ENCODE results near the gene LARP6.
"Not testable (repeated sequence)": the region's sequence is repeated elsewhere in the genome, so short reads cannot be mapped to it uniquely, and the experiment has no call there.

LARP6 gene

DNA sequence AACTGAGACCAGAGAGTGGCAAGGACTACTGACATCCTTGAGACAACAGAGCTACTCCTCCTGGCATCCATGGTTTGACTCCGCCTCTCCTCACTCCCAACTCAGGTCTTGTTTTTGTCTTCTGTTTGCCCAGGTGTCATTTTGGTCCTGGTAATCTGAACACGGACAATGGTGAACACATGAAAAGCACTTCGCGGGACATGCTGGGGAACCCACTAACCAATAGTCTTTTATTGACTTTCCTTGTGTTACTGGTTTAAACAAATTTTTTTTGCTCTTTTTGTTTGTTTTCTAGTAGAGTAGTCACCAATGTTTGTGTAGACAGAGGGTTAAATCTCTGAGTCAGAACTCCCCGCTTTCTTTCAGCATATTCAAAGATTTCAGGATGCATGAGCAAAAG is 38.4 kb downstream of the LARP6 start:
- no peak overlapping the region for H3K27ac ChIP-seq
- TF ChIP-seq ZFX (IDR thresholded peaks at IDR 0.05; ENCODE audit: borderline replicate concordance), result no peak
- TF ChIP-seq, protein P1, sequence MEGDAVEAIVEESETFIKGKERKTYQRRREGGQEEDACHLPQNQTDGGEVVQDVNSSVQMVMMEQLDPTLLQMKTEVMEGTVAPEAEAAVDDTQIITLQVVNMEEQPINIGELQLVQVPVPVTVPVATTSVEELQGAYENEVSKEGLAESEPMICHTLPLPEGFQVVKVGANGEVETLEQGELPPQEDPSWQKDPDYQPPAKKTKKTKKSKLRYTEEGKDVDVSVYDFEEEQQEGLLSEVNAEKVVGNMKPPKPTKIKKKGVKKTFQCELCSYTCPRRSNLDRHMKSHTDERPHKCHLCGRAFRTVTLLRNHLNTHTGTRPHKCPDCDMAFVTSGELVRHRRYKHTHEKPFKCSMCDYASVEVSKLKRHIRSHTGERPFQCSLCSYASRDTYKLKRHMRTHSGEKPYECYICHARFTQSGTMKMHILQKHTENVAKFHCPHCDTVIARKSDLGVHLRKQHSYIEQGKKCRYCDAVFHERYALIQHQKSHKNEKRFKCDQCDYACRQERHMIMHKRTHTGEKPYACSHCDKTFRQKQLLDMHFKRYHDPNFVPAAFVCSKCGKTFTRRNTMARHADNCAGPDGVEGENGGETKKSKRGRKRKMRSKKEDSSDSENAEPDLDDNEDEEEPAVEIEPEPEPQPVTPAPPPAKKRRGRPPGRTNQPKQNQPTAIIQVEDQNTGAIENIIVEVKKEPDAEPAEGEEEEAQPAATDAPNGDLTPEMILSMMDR (IDR thresholded peaks at IDR 0.05), result no peak

- H3K27ac ChIP-seq, result not testable (repeated sequence)
Measured at GRCh38 chr15:70815011-70815410, 38.9 kb downstream of the LARP6 start.

GRCh38 chr15:70812827-70813364 is 41.1 kb downstream of the LARP6 start:
- TF ChIP-seq ZFX (IDR thresholded peaks at IDR 0.05; ENCODE audit: borderline replicate concordance), result no peak
- TF ChIP-seq, protein P1 (IDR thresholded peaks at IDR 0.05), result no peak
- H3K27ac ChIP-seq, result no peak overlapping the region

DNA sequence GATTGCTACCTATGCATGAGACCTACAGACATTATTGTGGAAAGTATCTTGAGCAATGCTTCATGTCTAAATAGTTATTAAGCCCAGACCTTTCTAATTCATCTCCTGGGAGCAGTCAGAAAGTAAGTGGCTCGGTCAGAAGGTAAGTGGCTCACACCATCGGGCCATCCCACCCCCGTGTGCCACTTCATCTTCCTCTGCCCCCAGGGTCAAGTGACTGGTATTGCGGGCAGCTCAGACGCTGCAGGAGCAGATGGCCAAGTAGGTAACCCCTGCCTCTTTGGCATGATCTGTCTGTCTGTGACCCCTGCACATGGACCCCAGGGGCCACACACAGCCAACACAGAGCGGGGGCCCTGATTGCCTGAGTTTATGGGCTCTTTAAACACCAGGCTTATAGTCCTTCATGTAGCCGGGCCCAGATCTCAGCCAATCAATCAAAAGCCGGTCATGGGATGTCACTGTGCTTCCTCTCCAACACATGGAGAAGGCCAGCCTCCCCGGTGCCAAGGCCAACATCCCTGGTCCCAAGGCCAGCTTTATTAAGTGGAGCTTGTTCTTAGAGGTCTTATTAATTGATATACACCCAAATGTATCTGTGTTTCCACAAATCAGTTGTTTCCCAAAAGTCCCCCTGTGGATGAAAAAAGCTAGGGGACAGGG is 42.9 kb downstream of the LARP6 start:
- no peak for TF ChIP-seq ZFX (IDR thresholded peaks at IDR 0.05; ENCODE audit: borderline replicate concordance)
- TF ChIP-seq, protein P1 (IDR thresholded peaks at IDR 0.05), result no peak
- H3K27ac ChIP-seq, result no peak overlapping the region

DNA sequence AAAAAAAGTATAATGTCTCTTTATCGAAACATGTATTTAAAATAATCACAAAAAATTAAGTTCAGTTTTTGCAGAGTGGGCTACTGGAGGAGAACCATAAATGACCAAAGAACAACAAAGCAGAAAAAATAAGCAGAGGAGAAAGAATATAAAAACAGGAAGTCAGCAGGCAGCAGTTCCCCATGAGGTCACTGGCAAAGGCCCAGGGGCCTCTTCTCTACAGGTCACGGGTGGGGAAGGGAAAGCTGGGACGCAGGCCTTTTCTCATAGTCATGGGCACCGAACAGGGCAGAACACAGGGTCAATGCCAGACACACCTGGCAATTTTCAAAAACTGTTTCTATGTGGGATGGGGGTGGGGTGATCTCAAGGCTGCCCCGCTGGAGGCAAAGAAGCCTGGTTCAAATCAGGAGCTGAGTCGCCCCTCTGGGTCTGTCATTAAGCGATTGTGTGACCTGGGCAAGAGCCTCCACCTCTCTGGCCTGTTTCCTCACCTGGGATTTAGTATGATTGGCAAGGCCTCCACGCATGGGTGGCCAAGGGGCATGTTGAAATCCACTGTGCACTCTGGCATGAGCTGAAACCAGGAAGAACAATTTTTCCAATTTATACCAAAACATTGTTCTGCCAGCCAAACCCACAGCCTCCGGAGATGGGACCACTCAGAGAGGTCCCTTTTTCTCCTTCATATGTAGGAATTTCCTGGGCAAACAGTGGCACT is 46.8 kb downstream of the LARP6 start:
- no peak for TF ChIP-seq ZFX (IDR thresholded peaks at IDR 0.05; ENCODE audit: borderline replicate concordance)
- TF ChIP-seq, protein P1 (IDR thresholded peaks at IDR 0.05), result no peak
- no peak overlapping the region for H3K27ac ChIP-seq

GRCh38 chr15:70804388-70804787 is 49.6 kb downstream of the LARP6 start:
- H3K27ac ChIP-seq, result not testable (repeated sequence)

DNA sequence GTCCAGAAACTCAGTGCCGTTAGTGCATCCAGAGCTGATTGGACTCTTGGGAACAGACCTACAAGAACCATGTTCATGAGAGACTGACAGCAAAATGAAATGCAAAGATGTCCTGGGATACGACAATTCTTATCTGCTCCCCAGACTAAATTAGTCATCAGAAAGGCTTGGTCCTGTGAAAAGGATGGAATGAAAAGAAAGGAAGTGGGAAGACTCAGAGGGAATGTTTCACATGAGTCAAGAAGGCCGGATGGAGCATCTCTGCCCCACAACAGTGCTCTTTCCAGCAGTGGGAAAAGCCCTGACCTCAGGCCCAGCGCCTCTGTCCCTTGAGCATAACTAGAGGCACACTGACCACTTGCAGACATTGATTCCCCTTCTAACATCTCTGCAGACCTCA is 51.3 kb downstream of the LARP6 start:
- TF ChIP-seq, protein P1 (IDR thresholded peaks at IDR 0.05), result no peak
- TF ChIP-seq ZFX (IDR thresholded peaks at IDR 0.05; ENCODE audit: borderline replicate concordance), result no peak
- no peak overlapping the region for H3K27ac ChIP-seq

- H3K27ac ChIP-seq, result no peak overlapping the region
- TF ChIP-seq ZFX (IDR thresholded peaks at IDR 0.05; ENCODE audit: borderline replicate concordance), result no peak
- TF ChIP-seq, protein P1 (IDR thresholded peaks at IDR 0.05), result no peak
Measured at GRCh38 chr15:70801109-70801508, 52.8 kb downstream of the LARP6 start.

Data from 22Rv1 (cell line).